ENCODE measurements around the gene MAP2K4.
"Not testable (repeated sequence)": the region's sequence is repeated elsewhere in the genome, so short reads cannot be mapped to it uniquely, and the experiment has no call there.

Gene MAP2K4

DNA sequence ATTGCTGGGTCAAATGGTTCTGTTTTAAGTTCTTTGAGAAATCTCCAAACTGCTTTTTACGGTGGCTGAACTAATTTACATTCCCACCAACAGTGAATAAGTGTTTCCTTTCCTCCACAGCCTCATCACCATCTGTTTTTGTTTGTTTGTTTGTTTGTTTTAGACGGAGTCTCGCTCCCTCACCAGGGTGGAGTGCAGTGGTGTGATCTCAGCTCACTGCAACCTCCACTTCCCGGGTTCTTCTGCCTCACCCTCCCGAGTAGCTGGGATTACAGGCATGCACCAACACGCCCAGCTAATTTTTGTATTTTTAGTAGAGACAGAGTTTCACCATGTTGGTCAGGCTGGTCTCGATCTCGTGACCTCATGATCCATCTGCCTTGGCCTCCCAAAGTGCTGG lies 141.5 kb downstream of the MAP2K4 start:
- DNase-seq (ENCODE audit: low spot score), result not testable (repeated sequence)

DNA sequence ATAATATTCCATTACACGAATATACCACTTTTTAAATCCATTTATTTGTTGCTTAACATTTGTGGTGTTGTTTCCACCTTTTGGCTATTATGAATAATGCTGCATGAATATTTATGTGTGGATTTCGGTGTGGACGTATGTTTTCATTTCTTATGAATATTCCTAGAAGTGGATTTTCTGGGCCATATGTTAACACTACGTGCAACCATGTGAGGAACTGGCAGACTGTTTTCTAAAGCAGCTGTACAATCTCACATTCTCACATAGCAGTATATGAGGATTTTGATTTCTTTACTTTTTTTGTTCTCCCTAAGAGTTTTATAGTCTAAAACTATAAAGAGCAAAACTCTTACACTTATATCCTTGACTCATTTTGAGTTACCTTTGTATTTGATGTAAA lies 143.4 kb downstream of the MAP2K4 start:
- no peak for DNase-seq (ENCODE audit: low spot score)

DNA sequence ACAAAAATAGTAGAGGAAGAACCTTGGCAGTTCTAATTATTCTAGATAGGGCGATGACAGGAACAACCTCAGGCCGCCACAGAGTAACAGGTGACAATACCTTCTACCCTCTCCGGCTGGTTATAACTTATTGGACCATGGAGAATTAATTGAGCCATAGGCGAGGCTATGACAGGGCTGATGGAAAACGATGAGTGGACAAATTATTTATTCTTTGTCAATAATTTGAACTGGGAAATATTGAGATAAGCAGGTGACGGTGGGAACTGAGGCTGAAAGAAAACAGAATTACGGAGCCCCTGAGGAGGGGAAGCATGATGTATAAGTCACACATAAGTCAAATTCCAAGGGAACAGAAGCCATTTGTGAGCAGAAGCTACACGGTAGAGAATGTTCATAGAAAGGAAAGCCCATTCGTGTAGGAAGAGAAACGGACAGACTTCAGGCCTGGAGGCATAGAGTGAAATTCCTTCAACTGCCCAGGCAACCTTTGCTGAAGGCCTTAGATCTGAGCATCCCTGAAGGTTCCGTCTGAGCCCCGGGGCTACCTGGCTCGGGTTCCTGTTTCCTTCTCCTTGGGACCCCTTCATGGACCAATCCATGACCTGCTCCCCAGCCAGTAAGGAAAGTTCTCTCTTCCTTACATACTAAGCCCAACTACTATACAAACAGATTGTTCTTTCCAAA lies 158.1 kb downstream of the MAP2K4 start:
- no peak for DNase-seq (ENCODE audit: low spot score)

DNA sequence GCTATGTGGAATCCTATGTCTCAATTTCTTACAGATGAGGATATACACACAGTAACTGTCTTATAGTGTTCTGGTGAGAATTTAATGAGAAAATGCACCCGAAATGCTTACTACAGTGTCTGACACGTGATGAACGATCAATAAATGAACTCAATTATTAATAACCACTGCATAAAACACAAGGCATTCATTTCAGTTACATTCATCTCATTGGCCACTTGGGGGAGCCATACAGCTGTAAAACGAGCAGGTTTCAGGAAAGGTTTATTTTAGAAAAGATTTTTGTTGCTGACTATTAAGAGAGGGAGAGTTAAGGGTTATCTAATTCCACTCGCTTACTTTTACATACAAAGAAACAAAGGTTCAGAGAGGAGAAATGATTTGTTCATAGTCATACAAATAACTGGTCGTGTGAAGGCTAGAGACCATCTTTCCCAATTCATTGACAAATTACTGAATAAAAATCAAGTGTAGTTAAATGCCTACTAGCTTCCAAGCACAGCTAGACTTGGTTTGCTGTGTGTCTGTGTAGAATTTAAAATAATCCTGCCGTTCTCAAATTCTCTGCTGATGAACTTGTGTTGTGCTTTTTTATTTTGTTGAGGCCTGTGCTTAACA lies 160.1 kb downstream of the MAP2K4 start:
- DNase-seq (ENCODE audit: low spot score), result no peak

DNA sequence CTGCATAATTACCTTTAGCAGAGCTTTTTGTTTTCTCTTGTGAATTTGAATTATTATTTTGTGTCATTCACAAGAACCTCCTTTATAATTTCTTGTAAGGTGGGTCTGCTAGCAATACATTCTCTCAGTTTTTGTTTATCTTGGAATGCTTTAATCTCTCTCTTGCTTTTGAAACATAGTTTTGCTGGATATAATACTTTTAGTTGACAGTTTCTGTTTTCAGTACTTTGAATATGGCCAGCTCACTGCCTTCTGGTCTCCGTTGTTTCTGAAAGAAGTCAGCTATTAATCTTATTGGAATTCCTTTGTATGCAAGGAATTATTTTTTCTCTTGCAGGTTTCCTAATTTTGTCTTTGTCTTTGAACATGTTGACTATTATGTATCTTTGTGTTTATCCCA lies 167.0 kb downstream of the MAP2K4 start:
- no peak for DNase-seq (ENCODE audit: low spot score)

DNA sequence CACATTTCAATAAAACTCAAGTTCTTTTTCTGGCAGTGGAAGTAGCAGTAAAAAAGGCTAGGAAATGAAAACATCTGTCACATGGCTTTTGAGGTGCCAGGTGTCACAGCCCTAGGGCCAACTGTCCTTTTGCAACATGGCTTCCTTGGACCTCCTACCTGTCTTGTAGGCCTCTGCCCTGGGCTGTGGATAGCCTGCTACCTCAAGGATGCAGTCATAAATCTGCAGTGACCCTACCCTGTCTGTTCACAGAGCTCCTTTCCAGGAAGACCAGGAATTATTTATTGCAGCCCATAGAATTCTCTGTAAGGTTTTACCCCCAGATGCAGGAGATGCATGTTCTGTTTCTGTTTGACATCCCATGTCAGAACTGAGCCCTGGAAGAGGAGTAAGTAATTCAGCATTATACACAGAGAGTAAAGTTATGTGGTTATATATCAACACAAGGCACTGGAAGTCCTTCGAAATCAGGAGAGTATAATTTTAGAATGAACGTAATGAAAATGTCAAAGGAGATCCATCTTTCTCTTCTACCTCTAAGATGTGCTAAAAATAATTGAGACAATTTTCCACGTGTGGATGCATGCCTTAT lies 172.6 kb downstream of the MAP2K4 start:
- DNase-seq (ENCODE audit: low spot score), result no peak
